DMS153 (cell line): ENCODE results near the gene ERFE.
"Not testable (repeated sequence)": the region's sequence is repeated elsewhere in the genome, so short reads cannot be mapped to it uniquely, and the experiment has no call there.

Experiments
- DNase-seq: peaks from one replicate; lab custom pipeline; 2025; lab: John Stamatoyannopoulos, UW

The ERFE gene

DNA sequence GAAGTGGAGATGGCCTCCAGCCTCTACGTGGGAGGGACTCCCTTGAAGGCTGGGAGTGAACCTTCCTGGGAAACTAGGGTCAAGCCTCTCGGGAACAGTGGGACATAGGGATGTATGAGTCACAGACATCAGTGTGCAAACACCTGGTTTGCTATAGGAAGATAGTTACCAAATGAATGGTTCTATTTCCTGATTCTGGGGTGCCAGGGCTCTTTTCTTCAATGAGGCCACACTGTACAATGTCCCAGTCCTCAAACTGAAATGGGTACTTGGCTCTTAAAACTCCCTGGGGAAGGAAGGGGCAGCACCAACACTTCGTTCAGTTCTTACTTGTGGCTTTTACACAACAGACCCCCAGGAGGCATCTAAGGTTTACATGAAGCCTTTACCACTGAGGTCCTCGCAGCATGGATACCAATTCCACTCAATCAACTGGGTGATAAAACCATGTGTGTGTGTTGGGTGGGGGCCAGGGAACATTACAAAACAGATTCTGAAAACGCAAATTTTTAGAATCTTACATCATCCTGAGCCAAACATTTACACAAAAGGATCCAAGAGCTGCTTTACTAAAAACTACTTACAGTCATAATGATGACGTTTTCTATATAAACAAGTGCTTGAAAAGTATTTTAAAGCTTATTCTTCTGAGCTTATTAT lies 10.4 kb downstream of the ERFE start:
- peak; percentile 34 for DNase-seq

DNA sequence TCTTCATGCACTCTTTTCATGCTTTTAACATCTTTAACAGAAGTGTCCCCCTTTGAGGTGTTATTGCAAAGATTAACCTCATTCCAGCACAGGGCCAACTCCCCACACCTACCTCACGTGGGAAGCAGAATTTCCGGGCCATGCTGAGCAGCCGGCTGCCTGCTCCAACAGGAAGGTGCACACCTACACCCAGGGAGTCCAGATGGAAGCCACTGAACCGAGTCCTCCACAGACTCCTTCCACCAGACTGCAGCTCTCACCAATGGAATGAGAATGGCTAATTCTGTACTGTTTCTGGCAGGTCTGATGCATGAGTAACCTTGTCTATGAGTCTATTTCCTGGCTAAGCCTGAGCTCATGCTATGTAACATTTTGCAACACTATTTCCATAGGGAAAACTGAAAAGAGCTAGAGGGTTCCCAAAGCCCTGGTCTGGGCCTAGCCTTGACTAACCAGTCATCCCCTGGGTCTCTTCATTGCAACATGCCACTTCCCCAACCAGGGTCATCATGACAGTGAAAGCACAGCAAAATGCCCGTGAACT lies 11.0 kb downstream of the ERFE start:
- no peak for DNase-seq

DNA sequence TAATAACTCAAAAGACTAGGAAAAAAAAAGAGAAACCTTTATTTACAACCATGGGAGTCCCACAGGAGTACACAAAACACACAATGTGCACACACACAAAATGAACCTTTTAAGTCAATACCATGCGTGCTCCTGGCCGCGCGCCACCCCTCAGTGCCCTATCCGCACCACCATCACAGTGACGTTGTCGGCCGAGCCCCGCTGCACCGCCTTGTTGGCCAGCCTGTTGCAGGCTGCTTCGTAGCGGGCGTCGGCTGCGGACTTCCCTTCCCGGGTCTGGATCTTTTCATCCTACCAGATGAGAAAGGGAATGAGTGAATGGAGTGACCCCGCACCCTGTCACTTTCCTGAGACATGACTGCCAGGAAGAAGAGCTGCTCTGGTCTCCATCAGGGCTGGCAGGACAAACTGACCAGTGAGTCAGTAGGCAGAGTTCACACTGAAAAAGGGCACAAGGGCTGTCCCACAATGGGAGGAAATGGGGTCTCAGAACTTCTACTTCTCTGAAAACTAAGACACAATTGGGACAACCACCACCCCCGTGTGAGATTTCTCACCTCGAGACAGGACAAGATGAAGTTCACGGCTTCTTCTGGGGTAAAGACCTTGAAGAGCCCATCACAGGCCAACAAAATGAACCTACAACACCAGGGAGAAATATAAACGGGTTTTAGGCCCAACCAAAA lies 11.8 kb downstream of the ERFE start:
- peak; percentile 55 for DNase-seq

DNA sequence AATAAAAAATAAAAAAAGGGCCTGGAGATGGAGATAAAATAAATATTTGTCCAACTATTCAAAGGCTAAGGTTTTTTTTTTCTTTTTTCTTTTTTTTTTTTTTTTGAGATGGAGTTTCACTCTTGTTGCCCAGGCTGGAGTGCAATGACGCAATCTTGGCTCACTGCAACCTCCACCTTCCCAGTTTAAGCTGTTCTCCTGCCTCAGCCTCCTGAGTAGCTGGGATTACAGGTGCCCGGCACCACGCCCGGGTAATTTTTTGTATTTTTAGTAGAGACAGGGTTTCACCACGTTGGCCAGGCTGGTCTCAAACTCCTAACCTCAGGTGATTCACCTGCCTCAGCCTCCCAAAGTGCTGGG lies 12.3 kb downstream of the ERFE start:
- not testable (repeated sequence) for DNase-seq

DNA sequence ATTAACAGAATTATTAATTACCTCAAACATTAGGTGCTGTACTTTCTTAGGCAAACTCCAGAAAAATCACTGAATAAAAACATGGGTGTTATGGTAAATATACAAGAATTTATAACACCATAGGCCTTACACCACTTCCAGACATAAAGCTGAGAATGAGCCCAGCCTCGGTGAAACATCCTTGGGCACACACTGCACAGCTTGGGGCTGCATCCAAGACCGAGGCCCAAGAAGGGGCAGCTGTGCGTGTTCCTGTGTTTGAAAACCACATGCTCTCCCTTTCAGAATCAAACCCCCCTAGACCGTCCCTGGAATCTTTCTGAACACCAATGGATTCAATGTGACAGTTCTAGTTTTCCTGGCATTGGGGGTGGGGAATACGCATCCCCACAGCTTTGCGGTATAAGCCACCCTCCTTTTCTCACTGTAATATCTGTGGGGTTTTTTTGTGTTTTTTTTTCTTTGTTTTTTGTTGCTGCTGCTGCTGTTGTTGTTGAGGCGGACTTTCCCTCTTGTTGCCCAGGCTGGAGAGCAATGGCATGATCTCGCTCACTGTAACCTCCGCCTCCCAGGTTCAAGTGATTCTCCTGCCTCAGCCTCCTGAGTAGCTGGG lies 12.9 kb downstream of the ERFE start:
- DNase-seq: no peak

DNA sequence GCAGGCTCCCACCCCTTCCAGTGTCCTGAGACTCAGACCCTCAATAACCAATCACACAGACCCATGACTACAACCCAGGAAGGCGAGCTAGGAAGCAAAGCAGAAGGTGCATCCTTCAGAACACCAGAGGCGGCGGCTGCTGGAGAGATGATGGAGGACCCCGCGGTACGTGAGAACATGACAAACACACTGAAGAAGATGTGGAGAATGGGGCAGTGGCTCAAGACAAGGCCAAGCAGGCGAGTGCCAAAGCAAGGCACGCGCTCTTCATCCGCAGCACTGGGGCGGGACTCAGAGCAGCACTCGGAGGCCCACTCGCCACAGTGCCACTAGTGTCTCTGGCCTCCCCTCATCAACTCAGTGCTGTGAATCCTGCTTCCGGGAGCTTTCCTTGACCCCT lies 13.7 kb downstream of the ERFE start:
- DNase-seq: no peak

DNA sequence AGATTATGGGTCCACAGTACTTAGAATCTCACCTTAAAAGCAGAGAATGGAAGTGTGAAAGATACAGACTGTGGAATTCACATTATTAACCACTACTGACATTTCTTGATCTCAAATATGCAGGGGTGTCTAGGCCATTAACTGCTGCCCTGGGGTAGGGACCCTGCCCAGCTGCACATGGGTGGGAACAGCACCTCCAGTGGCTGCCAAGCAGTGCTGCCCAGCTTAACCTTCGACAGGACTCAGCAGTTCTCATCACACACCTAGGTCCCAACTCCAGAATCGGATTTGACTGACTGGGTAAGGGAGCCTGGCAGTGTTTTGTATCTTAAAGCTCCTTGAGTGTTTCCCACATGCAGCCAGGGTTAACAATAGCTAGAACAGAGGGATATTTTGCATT lies 14.9 kb downstream of the ERFE start:
- no peak for DNase-seq

DNA sequence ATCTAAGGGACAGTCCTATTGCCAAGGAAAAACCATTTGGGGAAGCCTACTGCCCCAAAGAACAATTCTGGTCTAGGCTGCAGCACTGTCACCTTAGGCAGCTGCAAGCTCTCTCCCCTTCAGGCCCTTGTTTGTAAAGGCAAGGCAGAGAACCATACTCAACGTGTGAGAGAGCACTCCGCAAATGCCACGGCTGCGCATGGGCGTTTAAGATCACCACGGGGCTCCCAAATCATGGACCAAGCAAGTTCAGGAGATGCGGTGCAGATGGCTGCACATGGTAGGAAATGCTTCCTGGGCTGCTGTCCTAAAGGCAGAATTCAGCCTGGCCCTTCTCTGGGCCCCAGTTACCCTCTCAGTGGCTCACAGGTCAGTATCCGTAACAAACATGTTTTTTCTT lies 15.5 kb downstream of the ERFE start:
- no peak for DNase-seq

DNA sequence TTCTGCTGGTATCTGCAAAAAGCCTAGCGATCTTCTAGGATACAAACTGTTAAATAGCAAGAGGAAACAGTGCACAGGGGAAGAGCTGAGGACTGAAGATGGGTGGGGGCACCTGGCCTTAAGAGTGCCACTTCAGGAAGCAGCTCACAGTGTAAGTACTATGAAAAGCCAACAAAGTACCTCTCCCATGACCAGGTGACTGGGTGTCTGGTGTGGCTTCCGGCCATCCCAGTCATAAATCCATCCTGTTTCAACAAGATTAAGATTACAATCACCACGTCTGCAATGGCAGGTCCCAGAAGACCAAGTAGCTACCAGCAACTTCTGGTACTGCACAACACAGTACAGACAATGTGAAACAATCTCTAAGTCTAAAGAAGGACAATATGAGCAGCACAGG lies 15.9 kb downstream of the ERFE start:
- DNase-seq: peak; percentile 84

DNA sequence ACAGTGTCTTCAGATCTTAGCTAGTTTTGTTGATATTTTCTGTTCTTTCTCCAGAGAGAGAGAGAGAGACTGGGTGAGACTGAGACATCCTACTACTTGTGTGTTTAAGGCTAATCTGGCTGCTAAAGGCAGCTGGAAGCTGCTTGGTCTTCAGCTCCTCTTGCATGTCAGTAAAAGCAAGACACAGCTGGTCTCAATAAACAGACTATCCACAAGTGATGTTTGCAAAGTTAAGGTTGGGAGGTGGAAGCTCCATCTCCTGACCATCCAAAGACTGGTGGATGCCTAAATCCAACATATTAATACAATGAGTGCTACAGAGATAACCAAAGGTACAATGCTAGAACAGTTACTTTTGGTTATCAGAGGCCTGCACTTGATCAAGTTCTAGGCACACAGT lies 17.8 kb downstream of the ERFE start:
- DNase-seq: no peak

DNA sequence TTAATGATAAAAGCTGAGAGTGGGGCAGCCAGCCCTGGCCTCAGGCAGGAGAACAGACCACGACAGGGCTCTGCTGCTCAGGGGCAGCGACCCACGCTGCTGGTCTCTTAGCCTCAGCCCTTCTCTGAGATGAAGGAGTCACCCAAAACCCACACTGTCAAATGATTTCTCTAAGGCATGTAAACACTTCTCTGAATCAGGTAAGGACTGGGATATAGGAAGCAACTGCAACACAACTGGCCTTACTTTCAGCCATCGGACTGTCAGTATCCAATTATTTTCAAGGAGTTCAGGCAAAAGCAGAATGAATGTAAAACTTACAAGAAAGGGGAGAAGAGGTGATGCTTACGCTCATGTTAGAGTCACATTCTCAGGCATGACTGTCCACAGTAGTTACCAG lies 21.8 kb downstream of the ERFE start:
- no peak for DNase-seq

DNA sequence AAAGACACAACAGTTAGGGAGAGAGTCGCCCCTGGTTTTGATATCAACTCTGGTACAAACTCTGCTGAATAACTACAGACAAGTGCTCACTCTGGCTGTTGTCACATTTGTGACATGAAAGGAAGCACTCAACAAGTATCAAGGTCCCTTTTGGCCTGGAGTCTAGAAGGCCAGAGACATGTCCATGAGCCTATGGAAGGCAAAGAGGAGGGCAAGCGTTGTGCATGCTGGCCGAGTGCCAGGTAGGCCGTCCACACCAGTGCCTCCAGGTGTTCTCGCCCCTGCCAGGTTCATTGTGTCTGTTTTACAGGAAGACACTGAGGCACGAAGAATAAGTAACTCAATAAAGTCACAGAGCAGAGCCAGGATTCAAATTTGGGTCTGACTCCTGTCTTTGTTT lies 23.6 kb downstream of the ERFE start:
- no peak for DNase-seq

DNA sequence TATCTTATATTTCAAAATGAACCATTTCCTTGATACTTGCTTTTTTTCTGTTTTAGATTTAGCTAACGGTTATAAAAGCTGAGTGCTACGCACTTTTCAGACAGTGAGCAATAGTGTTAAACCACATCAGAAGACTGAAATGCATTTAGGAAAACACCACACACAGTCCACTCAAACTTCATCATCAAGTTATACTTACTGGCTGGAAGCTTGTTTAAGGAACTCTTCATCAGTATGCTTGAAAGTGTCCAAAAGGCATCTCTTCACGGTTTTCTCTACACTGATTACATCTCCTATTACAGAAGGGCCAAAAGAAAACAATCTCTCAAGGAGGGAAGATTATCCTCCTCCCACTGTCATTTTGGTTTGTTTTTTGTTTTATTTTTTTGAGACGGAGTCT lies 25.1 kb downstream of the ERFE start:
- DNase-seq: no peak

DNA sequence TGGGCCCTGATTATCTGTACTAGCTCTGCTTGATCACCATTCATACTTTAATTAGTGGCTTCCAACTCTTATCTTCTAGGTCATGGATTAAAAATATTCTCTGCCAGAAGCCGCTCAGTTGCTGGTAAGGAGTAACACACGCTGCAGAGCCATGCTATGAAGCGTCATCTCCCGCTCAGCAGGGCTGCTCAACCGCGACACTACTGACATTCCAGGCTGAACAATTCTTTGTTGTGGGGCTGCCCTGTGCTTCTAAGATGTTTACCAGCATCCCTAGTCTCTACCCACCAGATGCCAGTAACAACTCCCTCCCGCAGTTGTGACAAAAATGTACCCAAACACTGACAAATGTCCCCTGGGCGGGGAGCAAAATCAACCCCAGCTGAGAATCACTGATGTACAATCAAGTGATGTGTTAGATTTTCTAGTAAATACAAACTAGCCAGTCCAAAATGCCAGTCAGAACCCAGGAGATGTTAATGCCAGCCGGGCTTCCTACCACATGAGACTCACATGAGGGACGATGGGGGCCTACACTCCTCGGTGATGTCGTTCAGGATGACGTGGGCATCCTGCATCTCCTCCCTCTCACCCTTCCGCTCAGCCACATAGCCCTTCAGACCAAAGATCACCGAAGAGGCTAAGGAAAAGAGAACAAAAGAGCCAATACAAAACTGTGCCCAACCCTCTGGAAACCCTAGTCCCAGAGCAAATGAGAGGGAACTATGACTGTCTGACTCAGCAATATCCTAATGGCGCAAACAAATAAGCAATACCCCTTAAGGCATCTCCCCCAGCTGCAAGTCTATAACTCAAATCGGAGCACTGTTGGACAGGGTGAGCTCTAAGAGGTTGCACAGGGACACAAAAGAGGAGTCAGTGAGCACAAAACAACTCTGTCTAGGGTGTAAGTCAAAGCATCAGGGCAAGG lies 29.1 kb downstream of the ERFE start:
- no peak for DNase-seq

DNA sequence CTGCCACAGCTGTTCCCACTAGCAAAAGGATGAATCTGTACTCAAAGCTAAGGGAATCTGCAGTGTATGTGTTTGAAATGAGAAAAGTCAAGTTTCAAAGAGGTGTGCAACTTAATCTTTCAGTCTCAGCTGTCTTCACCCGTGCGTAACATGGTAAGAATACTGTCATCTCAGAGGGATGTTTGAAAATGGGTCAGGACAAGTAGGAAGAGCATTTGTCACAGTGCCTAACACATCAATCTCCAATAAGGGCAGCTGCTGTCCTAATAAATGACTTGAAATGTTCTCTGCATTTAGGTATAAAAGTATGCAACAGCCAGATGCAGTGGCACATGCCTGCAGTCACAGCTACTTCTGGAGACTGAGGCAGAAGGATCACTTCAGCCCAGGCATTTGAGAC lies 31.7 kb downstream of the ERFE start:
- no peak for DNase-seq

DNA sequence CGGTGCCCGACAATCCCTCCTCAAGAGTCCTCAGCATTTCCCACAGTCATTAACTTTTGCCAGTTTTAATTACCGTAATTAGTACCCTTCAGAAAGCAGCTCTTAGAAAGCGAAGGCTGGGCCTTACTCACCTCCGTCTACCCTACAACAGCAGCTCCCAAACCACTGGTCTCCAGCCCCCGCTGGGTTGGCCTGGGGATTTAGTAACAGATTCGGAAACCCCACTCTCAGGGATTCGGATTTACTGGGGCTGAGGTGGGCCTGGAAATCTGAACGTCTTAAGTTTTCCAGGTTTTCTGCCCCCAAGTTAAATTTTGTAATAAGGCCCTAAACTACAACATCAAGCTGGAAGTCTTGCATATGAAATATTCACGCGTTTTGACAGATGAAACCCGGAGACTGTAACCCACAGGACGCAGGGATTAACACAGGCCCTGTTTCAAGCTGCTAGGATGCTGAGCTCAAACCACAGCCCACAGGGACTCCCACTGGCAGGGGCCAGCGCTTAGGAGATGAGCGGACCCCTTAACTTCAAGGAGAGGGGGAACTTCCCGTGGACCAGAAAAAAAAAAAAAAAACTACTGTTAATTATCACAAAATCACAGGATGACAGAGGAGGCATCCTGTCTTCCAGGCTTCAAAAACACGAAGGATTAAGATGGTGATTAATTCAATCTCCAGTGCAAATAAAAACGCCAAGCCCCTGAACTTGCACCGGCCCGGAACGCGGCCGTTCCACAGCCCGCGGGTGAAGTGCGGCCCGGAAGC lies 43.7 kb downstream of the ERFE start:
- DNase-seq: no peak

DNA sequence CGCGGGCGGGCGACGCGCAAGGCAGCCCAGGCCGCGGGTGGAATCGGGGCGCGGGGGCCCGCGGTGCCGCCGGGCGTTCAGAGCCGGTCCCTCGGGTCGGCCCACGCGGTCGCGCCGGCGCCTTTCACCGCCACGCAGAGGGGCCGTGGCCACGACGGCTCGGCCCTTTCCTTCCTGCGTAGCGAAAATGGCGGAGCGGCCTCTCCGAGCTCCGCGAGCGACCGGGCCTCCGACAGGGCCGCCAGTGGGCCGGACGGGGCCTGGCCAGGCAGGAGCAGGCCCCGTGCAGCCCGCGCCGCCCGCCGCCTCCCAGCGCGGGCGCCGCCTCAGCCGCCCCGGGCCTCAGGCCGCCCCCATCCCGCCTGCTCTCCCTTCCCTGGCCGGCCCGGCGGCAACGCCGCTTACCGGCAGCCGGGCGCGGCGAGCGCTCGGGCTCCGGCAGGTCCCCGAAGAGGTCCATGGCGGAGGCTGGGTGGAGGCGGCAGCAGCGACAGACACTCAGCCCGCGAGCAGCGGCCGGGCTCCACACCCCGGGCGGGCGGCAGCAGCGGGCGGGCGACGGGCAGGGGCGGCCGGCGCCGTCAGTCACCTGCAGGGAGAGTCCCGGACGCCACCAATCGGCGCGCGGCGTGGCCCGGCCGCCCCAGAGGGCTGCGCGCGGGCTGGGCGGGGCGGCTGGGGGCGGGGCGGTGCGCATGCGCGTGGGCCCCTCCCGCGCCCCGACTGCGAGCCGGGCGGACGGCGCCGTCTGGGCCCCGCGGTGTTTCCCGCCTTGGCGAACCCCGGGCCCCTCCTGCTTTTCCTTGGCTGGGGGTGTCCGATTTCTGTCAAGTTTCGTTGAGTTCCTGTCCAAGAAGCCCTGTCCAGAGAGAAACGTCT lies 44.6 kb downstream of the ERFE start, which contains the start of gene ILKAP:
Gene ILKAP (minus strand): TSS at position 602 of the 879 bp plus-strand sequence. CDS start 142 bp downstream, at position 460.
- peak; percentile 39 for DNase-seq

DNA sequence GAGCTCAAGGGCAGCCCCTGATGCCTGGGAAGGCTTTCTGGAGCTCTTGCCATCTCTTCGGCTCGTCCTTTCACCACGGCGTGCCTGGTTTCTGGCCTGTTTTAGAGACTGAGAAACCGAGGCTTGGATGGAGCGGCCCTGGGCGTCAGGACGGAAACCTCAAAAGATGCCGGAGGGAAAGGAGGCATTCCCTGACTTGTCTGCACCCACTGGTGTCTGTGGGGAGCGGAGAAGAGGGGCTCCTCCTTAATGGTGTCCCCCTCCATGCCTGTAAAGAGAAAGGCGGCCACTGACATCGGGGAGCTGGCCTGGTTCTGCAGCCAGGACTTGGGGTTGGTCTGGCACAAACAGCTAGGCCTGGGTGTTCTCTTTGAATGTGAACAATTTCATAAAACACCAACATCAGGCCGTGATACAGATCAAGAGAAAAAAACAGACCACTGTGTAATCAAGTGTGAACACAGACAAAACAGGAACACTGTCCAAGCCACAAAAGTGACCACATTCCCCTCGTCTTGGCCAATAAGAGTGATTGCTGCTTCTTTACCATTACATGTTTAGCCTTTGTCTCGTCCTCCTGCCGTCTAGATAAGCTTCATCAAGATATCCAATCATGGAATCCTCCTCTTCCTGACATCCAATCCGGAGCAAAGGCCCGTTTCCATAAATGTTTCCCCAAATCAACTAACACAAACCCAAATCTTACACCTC lies 45.4 kb downstream of the ERFE start:
- no peak for DNase-seq

DNA sequence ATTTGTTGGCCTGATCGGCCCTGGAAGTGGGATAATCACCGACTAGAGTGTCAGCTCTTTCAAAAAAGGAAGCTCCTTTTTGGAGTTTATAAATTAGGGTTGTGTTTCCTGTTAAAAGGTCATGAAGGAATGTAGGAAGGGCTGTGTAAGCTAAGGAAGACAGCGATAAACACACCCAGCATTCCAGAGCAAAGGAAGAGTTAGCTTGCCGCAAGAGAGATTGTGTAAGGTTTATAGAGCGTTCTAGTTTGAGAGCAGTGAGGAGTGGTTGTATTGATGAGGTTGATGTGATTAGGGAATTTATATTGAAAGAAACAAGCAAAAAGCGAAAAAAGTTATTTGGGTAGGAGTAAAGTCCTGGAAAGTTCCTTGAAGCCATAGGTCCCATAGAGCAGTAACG lies 48.2 kb downstream of the ERFE start:
- DNase-seq: no peak
